Lower leg skin (tissue), 3 donors: Measurements from ENCODE around the gene NPIPA7.
"Not testable (repeated sequence)": the region's sequence is repeated elsewhere in the genome, so short reads cannot be mapped to it uniquely, and the experiment has no call there.

Experiments used
- CTCF ChIP-seq, 3 donors: fragments of 450-650 bp; IDR thresholded peaks; one replicate each; pipeline ENCODE4 v1.5.1; 2016; ENCODE audit warnings: antibody characterized with exemption in 3 of 3, mild to moderate bottlenecking in 3 of 3, moderate library complexity in 2 of 3
- POLR2A ChIP-seq, 2 donors: fragments of 450-650 bp; IDR thresholded peaks; one replicate each; pipeline ENCODE4 v1.6.1; 2016 to 2017; ENCODE audit warnings: antibody characterized with exemption in 2 of 2, mild to moderate bottlenecking in 1 of 2, moderate library complexity in 1 of 2

- not testable (repeated sequence) for TF ChIP-seq CTCF, POLR2A (IDR thresholded peaks at IDR 0.05)
These were observed 25.3 kb downstream of the NPIPA7 start for GRCh38 chr16:16404283-16404682.
